CD14-positive monocyte (primary cell): Measurements from ENCODE around the gene HSPG2. TPM values are rescaled to one million over a fixed set of nuclear protein-coding genes. Genes with fewer than 3 reads are reported as not detected.

Experiments
- DNase-seq, 3 donors: peaks; one replicate each; pipeline ENCODE4 v3.0.0-alpha.2; 2011 to 2022
- H2AFZ ChIP-seq: 2 replicates; pipeline ENCODE4 v1.6.0; 2012; ENCODE audit warnings: mild to moderate bottlenecking, low read depth, low read length, inconsistent platforms; ENCODE audit not compliant: insufficient read depth, poor library complexity, severe bottlenecking
- H3K27ac ChIP-seq, 2 donors: 1 replicate in 1 of 2; 2 replicates in 1 of 2; pipeline ENCODE4 v1.5.1; 2012 to 2013; ENCODE audit warnings: low read length in 2 of 2, control low read depth in 1 of 2, inconsistent platforms in 1 of 2, low read depth in 1 of 2, mild to moderate bottlenecking in 1 of 2
- H3K27me3 ChIP-seq, 2 donors: one replicate each; pipeline versions ENCODE4 v1.6.0 to v1.6.1; 2011 to 2013; ENCODE audit warnings: low read length in 2 of 2; ENCODE audit not compliant: control insufficient read depth in 2 of 2, insufficient read depth in 2 of 2
- H3K36me3 ChIP-seq, 2 donors: replicated peaks in 1 of 2; 1 replicate in 1 of 2; 2 replicates in 1 of 2; pipeline versions ENCODE4 v1.5.1 to v1.6.1; 2012 to 2013; ENCODE audit warnings: low read length in 2 of 2, control low read depth in 1 of 2, inconsistent platforms in 1 of 2, mild to moderate bottlenecking in 1 of 2; ENCODE audit not compliant: insufficient read depth in 2 of 2, control insufficient read depth in 1 of 2
- H3K4me1 ChIP-seq, 2 donors: 1 replicate in 1 of 2; 2 replicates in 1 of 2; pipeline versions ENCODE4 v1.5.1 to v1.6.1; 2012 to 2013; ENCODE audit warnings: low read length in 2 of 2, control low read depth in 1 of 2, inconsistent platforms in 1 of 2, mild to moderate bottlenecking in 1 of 2, moderate library complexity in 1 of 2; ENCODE audit not compliant: insufficient read depth in 2 of 2, control insufficient read depth in 1 of 2
- H3K4me2 ChIP-seq: replicated peaks from 2 replicates; pipeline ENCODE3; 2012; ENCODE audit warnings: low read length, moderate library complexity, mild to moderate bottlenecking; ENCODE audit not compliant: poor library complexity, severe bottlenecking; ENCODE audit errors: extremely low read depth
- H3K4me3 ChIP-seq, 3 experiments: fragments of 200-600 bp in 1 of 3; sonication (generic) in 1 of 3; replicated peaks in 1 of 3; 1 replicate in 2 of 3; 2 replicates in 1 of 3; pipeline ENCODE4 v1.5.1; 2011 to 2013; ENCODE audit warnings: low read length in 3 of 3, mild to moderate bottlenecking in 3 of 3, control low read depth in 2 of 3, low read depth in 2 of 3, inconsistent platforms in 1 of 3, moderate library complexity in 1 of 3
- H3K79me2 ChIP-seq: 2 replicates; pipeline ENCODE4 v1.6.0; 2012; ENCODE audit warnings: mild to moderate bottlenecking, control low read depth, inconsistent platforms, low read length, moderate library complexity; ENCODE audit not compliant: insufficient read depth
- H3K9ac ChIP-seq: 2 replicates; pipeline ENCODE4 v1.6.0; 2017; ENCODE audit warnings: low read length, mild to moderate bottlenecking; ENCODE audit not compliant: insufficient read depth, poor library complexity, severe bottlenecking
- H3K9me3 ChIP-seq, 2 donors: replicated peaks in 1 of 2; 1 replicate in 1 of 2; 2 replicates in 1 of 2; pipeline versions ENCODE4 v1.5.1 to v1.6.1; 2012 to 2013; ENCODE audit warnings: low read length in 2 of 2, control low read depth in 1 of 2; ENCODE audit not compliant: control insufficient read depth in 1 of 2, insufficient read depth in 1 of 2
- H4K20me1 ChIP-seq: 2 replicates; pipeline ENCODE4 v1.6.0; 2012; ENCODE audit warnings: mild to moderate bottlenecking, low read length, control low read depth, moderate library complexity; ENCODE audit not compliant: insufficient read depth
- H3K27ac Mint-ChIP-seq, 7 donors: one replicate each; pipeline ENCODE4 v1.8.0; 2020; ENCODE audit warnings: mild to moderate bottlenecking in 7 of 7, mixed read lengths in 7 of 7, moderate library complexity in 6 of 7, inconsistent platforms in 2 of 7
- H3K27me3 Mint-ChIP-seq, 3 donors: one replicate each; pipeline ENCODE4 v1.8.0; 2021 to 2022; ENCODE audit warnings: low read depth in 3 of 3, mild to moderate bottlenecking in 3 of 3, mixed read lengths in 3 of 3, moderate library complexity in 3 of 3, inconsistent platforms in 1 of 3
- H3K36me3 Mint-ChIP-seq, 2 donors: one replicate each; pipeline ENCODE4 v1.8.0; 2020; ENCODE audit warnings: mixed read lengths in 2 of 2, inconsistent platforms in 1 of 2, mild to moderate bottlenecking in 1 of 2
- H3K4me1 Mint-ChIP-seq: one replicate; pipeline ENCODE4 v1.8.0; 2020; ENCODE audit warnings: mild to moderate bottlenecking, mixed read lengths
- H3K4me3 Mint-ChIP-seq, 2 donors: one replicate each; pipeline ENCODE4 v1.8.0; 2020; ENCODE audit warnings: mild to moderate bottlenecking in 2 of 2, mixed read lengths in 2 of 2, moderate library complexity in 1 of 2
- H3K9me3 Mint-ChIP-seq, 7 donors: one replicate each; pipeline ENCODE4 v1.8.0; 2020 to 2022; ENCODE audit warnings: mixed read lengths in 7 of 7, mild to moderate bottlenecking in 6 of 7, moderate library complexity in 6 of 7, inconsistent platforms in 2 of 7
- WGBS: methylation state at CpG from one replicate; pipeline ENCODE4 v1.1.5; 2013; ENCODE audit warnings: missing lambda C conversion rate; ENCODE audit not compliant: insufficient coverage; 5-methylcytosine and 5-hydroxymethylcytosine counted together
- intact Hi-C, 2 donors: fragments of 100-400 bp; cut with micrococcal nuclease; formaldehyde crosslinking; loops; one replicate each; pipeline versions ENCODE4 v1.15.0 to v1.15.1; 2023
- polyA plus RNA-seq, 3 donors: library from polyadenylated mRNA; depleted of rRNA in 1 of 3; unstranded in 2 of 3; stranded (reverse) in 1 of 3; fragments of 300-500 nt in 2 of 3; fragments of >200 nt in 1 of 3; fragmentation: Illumina TruSeq in 2 of 3; gene quantifications; 1 replicate in 2 of 3; 2 replicates in 1 of 3; pipeline ENCODE4 v1.2.3, GENCODE V29; 2012 to 2021
- TF ChIP-seq, protein P1 (sequence below): fragments of 200-600 bp; IDR thresholded peaks from one replicate; pipeline ENCODE4 v1.8.0; 2022; ENCODE audit warnings: antibody characterized with exemption, mild to moderate bottlenecking

The HSPG2 gene
- polyA plus RNA-seq, 3 donors = 0.44 TPM; not detected in 2

DNA sequence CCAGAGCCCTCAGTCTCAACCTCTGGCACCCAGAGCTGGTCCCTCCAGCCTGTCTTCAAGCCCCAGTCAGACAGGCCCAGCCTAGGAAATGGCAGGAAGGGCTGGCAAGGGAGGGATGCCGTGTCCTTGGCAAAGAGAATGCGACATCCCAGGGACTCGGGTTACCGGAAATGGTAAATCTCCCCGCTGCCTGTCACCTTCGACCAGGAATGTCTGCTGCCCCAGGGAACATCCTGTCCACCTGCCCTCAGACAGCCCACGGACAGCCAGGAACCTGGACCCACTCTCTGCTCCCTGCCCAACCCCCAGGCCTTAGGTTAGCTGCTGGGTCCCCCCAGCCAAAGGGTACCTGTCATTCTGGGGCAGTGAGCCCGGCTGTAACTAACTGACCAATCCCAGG, 23.9 kb downstream of the HSPG2 start:
- DNase-seq = no peak
- no peaks in the 10 kb centered on the region for H3K9me3 Mint-ChIP-seq
- Histone ChIP-seq H4K20me1 (no peaks in the 10 kb centered on the region), H3K27ac (no peak overlapping the region), H3K4me3 (no peak overlapping the region), H3K4me2 (no peak overlapping the region), H3K4me1 (peaks cover 11 to 16% of the 10 kb centered on the region in 2 donors), H3K36me3 (no peaks in the 10 kb centered on the region), H3K27me3 (no peaks in the 10 kb centered on the region), H2AFZ (no peak overlapping the region), H3K9me3 (no peaks in the 10 kb centered on the region), H3K9ac (no peak overlapping the region), H3K79me2 (no peaks in the 10 kb centered on the region)
- H3K36me3 Mint-ChIP-seq = no peaks in the 10 kb centered on the region
- peaks cover 36% of the 10 kb centered on the region for H3K4me1 Mint-ChIP-seq
- TF ChIP-seq, protein P1, sequence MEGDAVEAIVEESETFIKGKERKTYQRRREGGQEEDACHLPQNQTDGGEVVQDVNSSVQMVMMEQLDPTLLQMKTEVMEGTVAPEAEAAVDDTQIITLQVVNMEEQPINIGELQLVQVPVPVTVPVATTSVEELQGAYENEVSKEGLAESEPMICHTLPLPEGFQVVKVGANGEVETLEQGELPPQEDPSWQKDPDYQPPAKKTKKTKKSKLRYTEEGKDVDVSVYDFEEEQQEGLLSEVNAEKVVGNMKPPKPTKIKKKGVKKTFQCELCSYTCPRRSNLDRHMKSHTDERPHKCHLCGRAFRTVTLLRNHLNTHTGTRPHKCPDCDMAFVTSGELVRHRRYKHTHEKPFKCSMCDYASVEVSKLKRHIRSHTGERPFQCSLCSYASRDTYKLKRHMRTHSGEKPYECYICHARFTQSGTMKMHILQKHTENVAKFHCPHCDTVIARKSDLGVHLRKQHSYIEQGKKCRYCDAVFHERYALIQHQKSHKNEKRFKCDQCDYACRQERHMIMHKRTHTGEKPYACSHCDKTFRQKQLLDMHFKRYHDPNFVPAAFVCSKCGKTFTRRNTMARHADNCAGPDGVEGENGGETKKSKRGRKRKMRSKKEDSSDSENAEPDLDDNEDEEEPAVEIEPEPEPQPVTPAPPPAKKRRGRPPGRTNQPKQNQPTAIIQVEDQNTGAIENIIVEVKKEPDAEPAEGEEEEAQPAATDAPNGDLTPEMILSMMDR = no peak
- no peak overlapping the region for H3K27ac Mint-ChIP-seq
- WGBS = 79% methylated on average over 7 of the region's 8 CpGs
- peaks cover 0 to 2% (median 0%) of the 10 kb centered on the region in 3 donors for H3K27me3 Mint-ChIP-seq
- intact Hi-C loops = no loop called here
- no peak overlapping the region for H3K4me3 Mint-ChIP-seq

DNA sequence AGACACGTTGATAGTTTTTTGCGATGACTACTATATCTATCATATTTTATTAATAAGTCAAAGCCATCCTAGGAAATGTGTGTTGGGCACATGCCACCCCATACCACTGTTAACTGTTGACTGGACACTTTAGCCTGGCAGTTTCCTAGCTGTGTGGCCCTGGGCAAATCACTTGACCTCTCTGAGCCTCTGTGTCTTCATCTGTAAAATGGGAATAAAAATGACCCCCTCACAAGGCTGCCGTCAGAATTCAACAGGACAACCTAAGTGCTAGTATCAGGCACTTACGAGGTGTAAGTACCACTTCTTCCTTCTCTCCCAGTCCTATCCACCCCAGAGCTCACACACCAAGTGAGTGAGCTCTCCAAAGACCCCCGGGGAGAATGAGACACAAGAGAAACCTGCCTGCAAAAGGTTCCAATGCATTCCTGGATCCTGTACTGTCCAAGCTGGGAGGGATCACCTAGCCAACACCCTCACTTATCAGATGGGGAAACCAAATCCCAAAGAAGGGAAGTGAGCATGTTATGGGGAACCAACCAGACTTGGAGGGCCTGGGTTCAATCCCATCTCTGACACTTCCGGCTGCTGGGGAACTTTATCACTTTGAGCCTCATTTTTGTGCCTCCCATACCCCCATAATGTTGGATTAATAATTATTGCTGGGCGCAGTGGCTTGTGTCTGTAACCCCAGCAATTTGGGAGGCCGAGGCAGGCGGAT, 24.9 kb downstream of the HSPG2 start:
- H4K20me1 ChIP-seq = no peaks in the 10 kb centered on the region
- peaks cover 11 to 16% of the 10 kb centered on the region in 2 donors for H3K4me1 ChIP-seq
- no CpG with 5 or more reads among the region's 9 CpGs for WGBS
- H3K9me3 ChIP-seq = no peaks in the 10 kb centered on the region
- Mint-ChIP-seq H3K27me3 (peaks cover 0 to 2% (median 0%) of the 10 kb centered on the region in 3 donors), H3K4me1 (peaks cover 36% of the 10 kb centered on the region), H3K4me3 (no peak overlapping the region), H3K9me3 (no peaks in the 10 kb centered on the region), H3K27ac (no peak overlapping the region), H3K36me3 (no peaks in the 10 kb centered on the region)
- H3K27ac ChIP-seq = no peak overlapping the region
- TF ChIP-seq, protein P1 = no peak
- intact Hi-C loops = no loop called here
- no peak for DNase-seq
- no peak overlapping the region for H3K4me3 ChIP-seq
- no peak overlapping the region for H3K9ac ChIP-seq
- H3K36me3 ChIP-seq = no peaks in the 10 kb centered on the region
- H3K79me2 ChIP-seq = no peaks in the 10 kb centered on the region
- no peak overlapping the region for H3K4me2 ChIP-seq
- H2AFZ ChIP-seq = no peak overlapping the region
- H3K27me3 ChIP-seq = no peaks in the 10 kb centered on the region
